ENCODE measurements around the gene PDZRN3.

DNA sequence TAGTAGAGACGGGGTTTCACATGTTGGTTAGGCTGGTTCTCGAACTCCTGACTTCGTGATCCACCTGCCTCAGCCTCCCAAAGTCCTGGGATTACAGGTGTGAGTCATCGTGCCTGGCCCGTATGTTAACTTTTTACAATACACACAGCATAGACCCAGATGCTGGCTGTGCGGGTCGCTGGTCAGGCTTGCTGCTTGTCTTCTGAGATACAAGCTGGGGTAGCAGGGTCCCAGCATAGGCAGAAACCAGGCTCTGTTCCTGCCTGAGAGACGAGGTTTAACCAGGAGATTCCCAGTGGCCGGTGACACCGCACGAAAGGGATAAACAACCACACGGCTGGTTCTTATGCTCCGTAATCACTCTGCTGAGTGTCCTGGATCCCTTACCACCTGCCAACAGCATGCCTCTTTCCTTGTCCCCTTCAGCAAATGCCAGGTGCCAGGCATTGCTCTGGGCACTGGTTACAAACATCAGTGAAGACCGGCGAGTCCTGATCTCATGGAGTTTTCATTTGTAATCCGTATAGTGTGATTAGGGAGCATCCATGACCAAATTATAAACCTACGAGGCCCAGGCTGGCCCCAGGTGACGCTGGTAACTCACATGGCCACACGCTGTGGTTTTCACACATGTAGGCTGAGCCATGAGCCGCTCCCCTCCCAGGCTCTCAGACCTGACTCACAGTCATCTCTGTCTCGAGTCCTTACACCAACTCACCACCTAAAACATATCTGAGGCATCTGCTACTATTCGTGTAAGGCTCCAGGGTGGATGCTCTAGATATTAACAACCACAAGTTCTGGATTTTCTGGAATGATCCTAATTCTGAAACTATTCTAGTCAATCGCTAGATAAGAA lies 125.7 kb downstream of the PDZRN3 start:
- TF ChIP-seq, protein P1, sequence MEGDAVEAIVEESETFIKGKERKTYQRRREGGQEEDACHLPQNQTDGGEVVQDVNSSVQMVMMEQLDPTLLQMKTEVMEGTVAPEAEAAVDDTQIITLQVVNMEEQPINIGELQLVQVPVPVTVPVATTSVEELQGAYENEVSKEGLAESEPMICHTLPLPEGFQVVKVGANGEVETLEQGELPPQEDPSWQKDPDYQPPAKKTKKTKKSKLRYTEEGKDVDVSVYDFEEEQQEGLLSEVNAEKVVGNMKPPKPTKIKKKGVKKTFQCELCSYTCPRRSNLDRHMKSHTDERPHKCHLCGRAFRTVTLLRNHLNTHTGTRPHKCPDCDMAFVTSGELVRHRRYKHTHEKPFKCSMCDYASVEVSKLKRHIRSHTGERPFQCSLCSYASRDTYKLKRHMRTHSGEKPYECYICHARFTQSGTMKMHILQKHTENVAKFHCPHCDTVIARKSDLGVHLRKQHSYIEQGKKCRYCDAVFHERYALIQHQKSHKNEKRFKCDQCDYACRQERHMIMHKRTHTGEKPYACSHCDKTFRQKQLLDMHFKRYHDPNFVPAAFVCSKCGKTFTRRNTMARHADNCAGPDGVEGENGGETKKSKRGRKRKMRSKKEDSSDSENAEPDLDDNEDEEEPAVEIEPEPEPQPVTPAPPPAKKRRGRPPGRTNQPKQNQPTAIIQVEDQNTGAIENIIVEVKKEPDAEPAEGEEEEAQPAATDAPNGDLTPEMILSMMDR (IDR thresholded peaks at IDR 0.05) = no peak
- TF ChIP-seq POLR2A (IDR thresholded peaks at IDR 0.05) = no peak
